ENCODE data around the gene ARHGEF37. TPM values are rescaled to one million over a fixed set of nuclear protein-coding genes. Genes with fewer than 3 reads are reported as not detected.

ARHGEF37 gene
- total RNA-seq, 1 experiment from 2014 or later = 0.42 TPM

DNA sequence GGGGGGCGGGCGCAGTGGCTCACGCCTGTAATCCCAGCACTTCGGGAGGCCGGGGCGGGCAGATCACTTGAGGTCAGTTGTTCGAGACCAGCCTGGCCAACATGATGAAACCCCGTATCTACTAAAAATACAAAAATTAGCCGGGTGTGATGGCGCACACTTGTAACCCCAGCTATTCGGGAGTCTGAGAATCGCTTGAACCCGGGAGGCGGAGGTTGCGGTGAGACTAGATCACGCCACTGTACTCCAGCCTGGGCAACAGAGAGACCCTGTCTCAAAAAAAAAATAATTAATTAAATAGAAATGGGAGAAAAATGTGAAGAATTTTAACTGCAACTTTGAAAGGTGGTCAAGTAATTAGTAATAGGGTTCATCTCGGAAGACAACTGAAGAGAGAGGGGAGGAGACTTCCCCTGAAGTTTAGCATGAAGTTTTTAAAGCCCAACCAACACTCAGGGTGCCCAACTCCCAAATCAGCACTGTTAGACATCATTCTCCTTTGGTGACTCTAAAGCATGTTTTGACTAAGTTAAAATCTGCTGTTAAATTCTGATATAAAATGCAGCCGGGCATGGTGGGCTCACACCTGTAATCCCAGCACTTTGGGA lies 28.6 kb upstream of the ARHGEF37 start:
- H3K4me1 ChIP-seq (ENCODE audit: insufficient read depth, low read length) = no peaks in the 10 kb centered on the region
- no peak overlapping the region for H3K4me2 ChIP-seq (ENCODE audit: insufficient read depth, insufficient read length, low read length)
- H3K79me1 ChIP-seq (ENCODE audit: insufficient read depth, low read depth, low read length, poor library complexity, severe bottlenecking) = no peaks in the 10 kb centered on the region
- no peak overlapping the region for H2BK12ac ChIP-seq (ENCODE audit: insufficient read length, low read depth, low read length)
- Mint-ChIP-seq H3K36me3 (ENCODE audit: insufficient read depth in 1 of 3, low read depth in 3 of 3) (peaks cover 21 to 33% (median 30%) of the 10 kb centered on the region in 3 experiments), H3K27me3 (ENCODE audit: low read depth) (no peaks in the 10 kb centered on the region), H3K4me3 (peak overlapping the region; percentile 98 to 99; a peak in 4 of 5 replicates), H3K4me1 (peaks cover 14 to 19% of the 10 kb centered on the region in 2 experiments), H3K9me3 (peaks cover 0 to 2% of the 10 kb centered on the region in 2 experiments; a peak in 1 of 5 replicates), H3K27ac (peak overlapping the region; percentile 16 to 82 (median 44); a peak in 3 of 7 replicates)
- H3K9me3 ChIP-seq (ENCODE audit: control insufficient read depth, low read depth, low read length) = no peaks in the 10 kb centered on the region
- no peak overlapping the region for H3K18ac ChIP-seq (ENCODE audit: insufficient read length, low read depth, low read length)
- H4K20me1 ChIP-seq (ENCODE audit: control insufficient read depth, insufficient read depth, insufficient read length) = no peaks in the 10 kb centered on the region
- H3K27ac ChIP-seq (ENCODE audit: insufficient read length, low read depth, low read length) = no peak overlapping the region
- H2BK15ac ChIP-seq (ENCODE audit: low read depth, low read length) = no peak overlapping the region
- H2BK120ac ChIP-seq (ENCODE audit: low read depth, low read length, poor library complexity, severe bottlenecking) = no peak overlapping the region
- H2BK5ac ChIP-seq (ENCODE audit: insufficient read length, low read length) = no peak overlapping the region
- H3K27me3 ChIP-seq (ENCODE audit: insufficient read depth, low read length) = no peaks in the 10 kb centered on the region
- no peak for DNase-seq
- WGBS (ENCODE audit: extremely low coverage, insufficient read length, low lambda C conversion rate) = no CpG with 5 or more reads among the region's 18 CpGs
- no peak for TF ChIP-seq CTCF (conservative IDR thresholded peaks at IDR 0.05)
- H2BK20ac ChIP-seq (ENCODE audit: low read depth, low read length, poor library complexity, severe bottlenecking) = no peak overlapping the region
- H4K5ac ChIP-seq (ENCODE audit: insufficient read length, low read depth, low read length) = no peak overlapping the region
- H3K4ac ChIP-seq (ENCODE audit: low read depth, low read length) = no peak overlapping the region
- peaks cover 15% of the 10 kb centered on the region for H3K23me2 ChIP-seq (ENCODE audit: insufficient read length, low read depth, low read length, poor library complexity, severe bottlenecking)
- H3K14ac ChIP-seq (ENCODE audit: insufficient read depth, low read length) = no peak overlapping the region
- H3K9ac ChIP-seq (ENCODE audit: extremely low read depth, insufficient read length, low read length) = peak overlapping the region; percentile 7
- H3K79me2 ChIP-seq (ENCODE audit: insufficient read depth, low read length) = peaks cover 34% of the 10 kb centered on the region
- H3K56ac ChIP-seq (ENCODE audit: insufficient read length, low read depth, low read length) = no peak overlapping the region
- no peak overlapping the region for H4K91ac ChIP-seq (ENCODE audit: insufficient read length, low read depth, low read length)
- H3T11ph ChIP-seq (ENCODE audit: low read length) = no peak overlapping the region
- H4K8ac ChIP-seq (replicated peaks; ENCODE audit: insufficient read length, low read depth, low read length) = no peak overlapping the region
- H2AFZ ChIP-seq (ENCODE audit: low read length) = no peak overlapping the region
- no peak overlapping the region for H3K23ac ChIP-seq (ENCODE audit: insufficient read length, low read depth, low read length)
- H2AK5ac ChIP-seq (ENCODE audit: insufficient read length, low read length) = no peak overlapping the region
